Measurements from ENCODE around the gene GATAD2A. TPM values are rescaled to one million over a fixed set of nuclear protein-coding genes. Genes with fewer than 3 reads are reported as not detected.

The GATAD2A gene
- total and polyA plus RNA-seq, 2 of the 13 experiments (the other 11 are each of a cell fraction or from before 2014, with no cell fraction given) = 16.8 to 28.6 TPM

DNA sequence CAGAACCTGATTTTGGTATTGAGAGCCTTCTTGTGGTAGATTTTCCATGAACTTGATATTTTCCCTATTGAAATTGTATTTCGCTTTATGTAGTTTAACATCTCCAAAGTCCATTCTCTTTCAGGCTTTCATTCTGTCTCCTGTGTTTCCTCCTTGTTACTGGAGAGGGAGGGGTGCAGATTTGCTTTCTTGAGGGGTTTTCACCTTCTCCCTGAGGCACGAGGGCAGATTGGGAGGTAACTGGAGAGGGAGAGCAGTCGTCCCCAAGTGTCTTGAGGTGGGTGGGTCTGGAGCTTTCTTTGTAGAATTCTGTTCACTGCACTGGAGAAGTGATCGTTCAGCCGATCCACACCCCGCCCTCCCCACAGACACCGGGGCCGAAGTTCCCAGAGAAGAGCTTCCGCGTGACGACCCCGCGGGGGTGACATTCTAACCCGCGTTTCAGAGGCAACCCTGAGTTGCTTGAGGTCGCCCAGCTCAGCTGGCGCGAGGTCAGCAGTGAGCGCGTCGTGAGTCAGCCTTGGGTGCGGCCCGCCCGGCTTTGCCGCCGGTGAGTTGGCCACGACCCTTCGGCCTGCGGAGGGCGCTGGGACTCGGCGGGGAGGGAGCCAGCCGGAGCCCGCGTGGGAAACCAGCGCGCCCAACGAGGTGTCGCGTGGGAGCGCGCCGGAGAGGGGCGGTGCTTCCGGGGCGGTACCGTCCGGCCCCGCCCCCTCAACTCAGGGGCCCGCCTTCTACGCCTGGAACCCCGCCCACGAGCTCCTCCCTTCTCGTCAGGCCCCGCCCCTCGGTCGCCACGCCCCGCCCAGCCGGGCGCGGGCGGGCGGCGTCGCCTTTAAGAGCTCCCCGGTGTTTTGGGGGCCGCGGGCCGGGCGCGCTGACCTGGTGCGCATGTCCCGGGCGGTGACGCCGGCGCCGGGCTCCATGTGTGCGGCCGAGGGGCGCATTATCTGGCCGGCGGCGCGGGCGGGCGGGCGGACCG, at the start of gene GATAD2A (continued):
- TF ChIP-seq, protein P1, sequence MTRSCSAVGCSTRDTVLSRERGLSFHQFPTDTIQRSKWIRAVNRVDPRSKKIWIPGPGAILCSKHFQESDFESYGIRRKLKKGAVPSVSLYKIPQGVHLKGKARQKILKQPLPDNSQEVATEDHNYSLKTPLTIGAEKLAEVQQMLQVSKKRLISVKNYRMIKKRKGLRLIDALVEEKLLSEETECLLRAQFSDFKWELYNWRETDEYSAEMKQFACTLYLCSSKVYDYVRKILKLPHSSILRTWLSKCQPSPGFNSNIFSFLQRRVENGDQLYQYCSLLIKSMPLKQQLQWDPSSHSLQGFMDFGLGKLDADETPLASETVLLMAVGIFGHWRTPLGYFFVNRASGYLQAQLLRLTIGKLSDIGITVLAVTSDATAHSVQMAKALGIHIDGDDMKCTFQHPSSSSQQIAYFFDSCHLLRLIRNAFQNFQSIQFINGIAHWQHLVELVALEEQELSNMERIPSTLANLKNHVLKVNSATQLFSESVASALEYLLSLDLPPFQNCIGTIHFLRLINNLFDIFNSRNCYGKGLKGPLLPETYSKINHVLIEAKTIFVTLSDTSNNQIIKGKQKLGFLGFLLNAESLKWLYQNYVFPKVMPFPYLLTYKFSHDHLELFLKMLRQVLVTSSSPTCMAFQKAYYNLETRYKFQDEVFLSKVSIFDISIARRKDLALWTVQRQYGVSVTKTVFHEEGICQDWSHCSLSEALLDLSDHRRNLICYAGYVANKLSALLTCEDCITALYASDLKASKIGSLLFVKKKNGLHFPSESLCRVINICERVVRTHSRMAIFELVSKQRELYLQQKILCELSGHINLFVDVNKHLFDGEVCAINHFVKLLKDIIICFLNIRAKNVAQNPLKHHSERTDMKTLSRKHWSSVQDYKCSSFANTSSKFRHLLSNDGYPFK (CRISPR knock-in tag; IDR thresholded peaks at IDR 0.05; ENCODE audit: borderline replicate concordance) = peak; percentile 64
- TF ChIP-seq, protein P2, sequence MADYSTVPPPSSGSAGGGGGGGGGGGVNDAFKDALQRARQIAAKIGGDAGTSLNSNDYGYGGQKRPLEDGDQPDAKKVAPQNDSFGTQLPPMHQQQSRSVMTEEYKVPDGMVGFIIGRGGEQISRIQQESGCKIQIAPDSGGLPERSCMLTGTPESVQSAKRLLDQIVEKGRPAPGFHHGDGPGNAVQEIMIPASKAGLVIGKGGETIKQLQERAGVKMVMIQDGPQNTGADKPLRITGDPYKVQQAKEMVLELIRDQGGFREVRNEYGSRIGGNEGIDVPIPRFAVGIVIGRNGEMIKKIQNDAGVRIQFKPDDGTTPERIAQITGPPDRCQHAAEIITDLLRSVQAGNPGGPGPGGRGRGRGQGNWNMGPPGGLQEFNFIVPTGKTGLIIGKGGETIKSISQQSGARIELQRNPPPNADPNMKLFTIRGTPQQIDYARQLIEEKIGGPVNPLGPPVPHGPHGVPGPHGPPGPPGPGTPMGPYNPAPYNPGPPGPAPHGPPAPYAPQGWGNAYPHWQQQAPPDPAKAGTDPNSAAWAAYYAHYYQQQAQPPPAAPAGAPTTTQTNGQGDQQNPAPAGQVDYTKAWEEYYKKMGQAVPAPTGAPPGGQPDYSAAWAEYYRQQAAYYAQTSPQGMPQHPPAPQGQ (CRISPR knock-in tag; IDR thresholded peaks at IDR 0.05; ENCODE audit: borderline replicate concordance) = no peak
- TF ChIP-seq NCOA2 (CRISPR knock-in tag; IDR thresholded peaks at IDR 0.05) (peak; percentile 68; the same call in 1 of the 2 replicates), ZNF83 (CRISPR knock-in tag; IDR thresholded peaks at IDR 0.05; ENCODE audit: borderline replicate concordance) (peak; percentile 70; the same call in 1 of the 2 replicates), ZNF720 (CRISPR knock-in tag; IDR thresholded peaks at IDR 0.05) (no peak), ATAD3A (CRISPR knock-in tag; IDR thresholded peaks at IDR 0.05) (no peak), ZNF331 (CRISPR knock-in tag; IDR thresholded peaks at IDR 0.05) (peak; percentile 92), PHF21A (CRISPR knock-in tag; IDR thresholded peaks at IDR 0.05) (peak; percentile 53; the same call in 1 of the 2 replicates), KLF6 (CRISPR knock-in tag; IDR thresholded peaks at IDR 0.05) (peak; percentile 93), KMT2A (CRISPR knock-in tag; IDR thresholded peaks at IDR 0.05) (peak; percentile 90), ZNF260 (CRISPR knock-in tag; IDR thresholded peaks at IDR 0.05; ENCODE audit: borderline replicate concordance, low read depth) (no peak), CBX2 (IDR thresholded peaks at IDR 0.05; ENCODE audit: low read depth, low read length) (no peak), CBX2 (CRISPR knock-in tag; IDR thresholded peaks at IDR 0.05; ENCODE audit: low read depth) (no peak), ZFAT (CRISPR knock-in tag; conservative IDR thresholded peaks at IDR 0.05) (0 out of 2 replicates have a peak, but pooled peaks have one; percentile 24), TEAD2 (CRISPR knock-in tag; IDR thresholded peaks at IDR 0.05) (peak; percentile 91)
- TF ChIP-seq, protein P3, sequence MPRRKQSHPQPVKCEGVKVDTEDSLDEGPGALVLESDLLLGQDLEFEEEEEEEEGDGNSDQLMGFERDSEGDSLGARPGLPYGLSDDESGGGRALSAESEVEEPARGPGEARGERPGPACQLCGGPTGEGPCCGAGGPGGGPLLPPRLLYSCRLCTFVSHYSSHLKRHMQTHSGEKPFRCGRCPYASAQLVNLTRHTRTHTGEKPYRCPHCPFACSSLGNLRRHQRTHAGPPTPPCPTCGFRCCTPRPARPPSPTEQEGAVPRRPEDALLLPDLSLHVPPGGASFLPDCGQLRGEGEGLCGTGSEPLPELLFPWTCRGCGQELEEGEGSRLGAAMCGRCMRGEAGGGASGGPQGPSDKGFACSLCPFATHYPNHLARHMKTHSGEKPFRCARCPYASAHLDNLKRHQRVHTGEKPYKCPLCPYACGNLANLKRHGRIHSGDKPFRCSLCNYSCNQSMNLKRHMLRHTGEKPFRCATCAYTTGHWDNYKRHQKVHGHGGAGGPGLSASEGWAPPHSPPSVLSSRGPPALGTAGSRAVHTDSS (CRISPR knock-in tag; conservative IDR thresholded peaks at IDR 0.05) = no peak
- TF ChIP-seq, protein P4, sequence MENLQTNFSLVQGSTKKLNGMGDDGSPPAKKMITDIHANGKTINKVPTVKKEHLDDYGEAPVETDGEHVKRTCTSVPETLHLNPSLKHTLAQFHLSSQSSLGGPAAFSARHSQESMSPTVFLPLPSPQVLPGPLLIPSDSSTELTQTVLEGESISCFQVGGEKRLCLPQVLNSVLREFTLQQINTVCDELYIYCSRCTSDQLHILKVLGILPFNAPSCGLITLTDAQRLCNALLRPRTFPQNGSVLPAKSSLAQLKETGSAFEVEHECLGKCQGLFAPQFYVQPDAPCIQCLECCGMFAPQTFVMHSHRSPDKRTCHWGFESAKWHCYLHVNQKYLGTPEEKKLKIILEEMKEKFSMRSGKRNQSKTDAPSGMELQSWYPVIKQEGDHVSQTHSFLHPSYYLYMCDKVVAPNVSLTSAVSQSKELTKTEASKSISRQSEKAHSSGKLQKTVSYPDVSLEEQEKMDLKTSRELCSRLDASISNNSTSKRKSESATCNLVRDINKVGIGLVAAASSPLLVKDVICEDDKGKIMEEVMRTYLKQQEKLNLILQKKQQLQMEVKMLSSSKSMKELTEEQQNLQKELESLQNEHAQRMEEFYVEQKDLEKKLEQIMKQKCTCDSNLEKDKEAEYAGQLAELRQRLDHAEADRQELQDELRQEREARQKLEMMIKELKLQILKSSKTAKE (CRISPR knock-in tag; IDR thresholded peaks at IDR 0.05; ENCODE audit: borderline replicate concordance) = no peak
- TF ChIP-seq, protein P5, sequence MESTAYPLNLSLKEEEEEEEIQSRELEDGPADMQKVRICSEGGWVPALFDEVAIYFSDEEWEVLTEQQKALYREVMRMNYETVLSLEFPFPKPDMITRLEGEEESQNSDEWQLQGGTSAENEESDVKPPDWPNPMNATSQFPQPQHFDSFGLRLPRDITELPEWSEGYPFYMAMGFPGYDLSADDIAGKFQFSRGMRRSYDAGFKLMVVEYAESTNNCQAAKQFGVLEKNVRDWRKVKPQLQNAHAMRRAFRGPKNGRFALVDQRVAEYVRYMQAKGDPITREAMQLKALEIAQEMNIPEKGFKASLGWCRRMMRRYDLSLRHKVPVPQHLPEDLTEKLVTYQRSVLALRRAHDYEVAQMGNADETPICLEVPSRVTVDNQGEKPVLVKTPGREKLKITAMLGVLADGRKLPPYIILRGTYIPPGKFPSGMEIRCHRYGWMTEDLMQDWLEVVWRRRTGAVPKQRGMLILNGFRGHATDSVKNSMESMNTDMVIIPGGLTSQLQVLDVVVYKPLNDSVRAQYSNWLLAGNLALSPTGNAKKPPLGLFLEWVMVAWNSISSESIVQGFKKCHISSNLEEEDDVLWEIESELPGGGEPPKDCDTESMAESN (CRISPR knock-in tag; conservative IDR thresholded peaks at IDR 0.05) = peak; percentile 89; the same call in 1 of the 2 replicates
